Neural cell (in vitro differentiated cells): ENCODE data around the gene CELSR1.

Source experiments
- CTCF ChIP-seq: fragments of 450-650 bp; IDR thresholded peaks from 2 replicates; pipeline ENCODE4 v1.5.1; 2014; ENCODE audit warnings: antibody characterized with exemption, mild to moderate bottlenecking, moderate library complexity; ENCODE audit not compliant: poor library complexity, severe bottlenecking
- EP300 ChIP-seq: fragments of 450-650 bp; conservative IDR thresholded peaks from 2 replicates; pipeline ENCODE4 v1.6.1; 2014; ENCODE audit warnings: antibody characterized with exemption, mild to moderate bottlenecking, moderate library complexity; ENCODE audit not compliant: poor library complexity, severe bottlenecking
- EZH2 ChIP-seq: fragments of 200-600, 300-800 bp; shearing (Covaris generic), sonication (generic); IDR thresholded peaks from 2 replicates; pipeline ENCODE4 v1.6.1; 2014; ENCODE audit warnings: antibody characterized with exemption, low read length, borderline replicate concordance, mild to moderate bottlenecking; ENCODE audit not compliant: insufficient read depth, poor library complexity, severe bottlenecking
- POLR2AphosphoS5 ChIP-seq: IDR thresholded peaks from 2 replicates; pipeline ENCODE4 v1.6.1; 2012
- RAD21 ChIP-seq: fragments of 450-650 bp; conservative IDR thresholded peaks from 2 replicates; pipeline ENCODE4 v1.6.1; 2014; ENCODE audit warnings: antibody characterized with exemption, mild to moderate bottlenecking, moderate library complexity
- TAF1 ChIP-seq: IDR thresholded peaks from 2 replicates; pipeline ENCODE4 v1.6.1; 2012; ENCODE audit warnings: low read depth

GRCh38 chr22:46458525-46458924 is 78.9 kb downstream of the CELSR1 start:
- TF ChIP-seq CTCF (no peak), POLR2AphosphoS5 (no peak), EZH2 (no peak), TAF1 (no peak), EP300 (no peak), RAD21 (no peak)
